WTC11 (cell line): ENCODE results near the gene PASD1. TPM values are rescaled to one million over a fixed set of nuclear protein-coding genes. Genes with fewer than 3 reads are reported as not detected.

Source experiments
- ATAC-seq: fragments of 200-7000 bp; cut with Tn5 transposase; 2 replicates; pipeline ENCODE4 v1.10.0; 2021; ENCODE audit warnings: mild to moderate bottlenecking, moderate library complexity
- CTCF ChIA-PET: fragments of 300-600 bp; sonication (Branson Sonifier 250); formaldehyde crosslinking; loops from one replicate; lab custom pipeline; 2021; ENCODE audit warnings: antibody characterized with exemption; lab: Charles Lee
- POLR2A ChIA-PET: fragments of 350-600 bp; sonication (Branson Sonifier 250); formaldehyde crosslinking; loops from one replicate; lab custom pipeline; 2021; ENCODE audit warnings: antibody characterized with exemption; lab: Charles Lee
- DNase-seq: peaks from one replicate; pipeline ENCODE4 v3.0.0; 2021; ENCODE audit warnings: low spot score
- H3K27ac Mint-ChIP-seq: 2 replicates; pipeline ENCODE4 v1.8.0; 2021; ENCODE audit warnings: mixed read lengths
- H3K27me3 Mint-ChIP-seq: 2 replicates; pipeline ENCODE4 v1.8.0; 2021; ENCODE audit warnings: low read depth, mild to moderate bottlenecking, moderate library complexity, mixed read lengths
- H3K36me3 Mint-ChIP-seq: 2 replicates; pipeline ENCODE4 v1.8.0; 2021; ENCODE audit warnings: mixed read lengths
- H3K4me1 Mint-ChIP-seq: 2 replicates; pipeline ENCODE4 v1.8.0; 2022; ENCODE audit warnings: mixed read lengths
- H3K4me3 Mint-ChIP-seq: 2 replicates; pipeline ENCODE4 v1.8.0; 2021; ENCODE audit warnings: mild to moderate bottlenecking, moderate library complexity, mixed read lengths
- H3K9me3 Mint-ChIP-seq: 2 replicates; pipeline ENCODE4 v1.8.0; 2021; ENCODE audit warnings: mixed read lengths
- AFF4 ChIP-seq: sonication (generic); formaldehyde crosslinking; IDR thresholded peaks from 2 replicates; pipeline ENCODE4 v1.8.1; 2023; ENCODE audit warnings: mild to moderate bottlenecking, missing genetic modification reagents, borderline replicate concordance
- ATF1 ChIP-seq: sonication (generic); formaldehyde crosslinking; IDR thresholded peaks from 2 replicates; pipeline ENCODE4 v1.8.1; 2023; ENCODE audit warnings: mild to moderate bottlenecking, moderate library complexity, missing genetic modification reagents
- CBFB ChIP-seq: sonication (generic); formaldehyde crosslinking; IDR thresholded peaks from 2 replicates; pipeline ENCODE4 v1.8.1; 2022; ENCODE audit warnings: mild to moderate bottlenecking, low read depth, missing genetic modification reagents
- ERG ChIP-seq: fragments of 250-450 bp; sonication (Bioruptor Pico); IDR thresholded peaks from 2 replicates; pipeline ENCODE4 v1.8.0; 2021; ENCODE audit warnings: mild to moderate bottlenecking
- FOXP1 ChIP-seq: sonication (generic); formaldehyde crosslinking; IDR thresholded peaks from 2 replicates; pipeline ENCODE4 v1.8.0; 2022; ENCODE audit warnings: missing genetic modification reagents, mild to moderate bottlenecking, moderate library complexity, borderline replicate concordance
- GABPB1 ChIP-seq: sonication (generic); formaldehyde crosslinking; IDR thresholded peaks from 2 replicates; pipeline ENCODE4 v1.8.1; 2023; ENCODE audit warnings: mild to moderate bottlenecking, missing genetic modification reagents
- GRHL2 ChIP-seq: fragments of 250-450 bp; sonication (Bioruptor Pico); IDR thresholded peaks from 2 replicates; pipeline ENCODE4 v1.8.0; 2022; ENCODE audit warnings: mild to moderate bottlenecking, moderate library complexity; ENCODE audit not compliant: insufficient replicate concordance, severe bottlenecking
- KAT7 ChIP-seq: sonication (generic); formaldehyde crosslinking; IDR thresholded peaks from 2 replicates; pipeline ENCODE4 v1.8.1; 2023; ENCODE audit warnings: missing genetic modification reagents, mild to moderate bottlenecking, borderline replicate concordance
- MYBL2 ChIP-seq: sonication (generic); formaldehyde crosslinking; IDR thresholded peaks from 2 replicates; pipeline ENCODE4 v1.8.1; 2023; ENCODE audit warnings: mild to moderate bottlenecking, moderate library complexity, missing genetic modification reagents
- NR3C1 ChIP-seq: sonication (generic); formaldehyde crosslinking; conservative IDR thresholded peaks from 2 replicates; pipeline ENCODE4 v1.8.1; 2023; ENCODE audit warnings: low read depth, mild to moderate bottlenecking, missing genetic modification reagents
- PRRX2 ChIP-seq: fragments of 250-450 bp; sonication (Bioruptor Pico); IDR thresholded peaks from 2 replicates; pipeline ENCODE4 v1.8.0; 2021; ENCODE audit warnings: mild to moderate bottlenecking
- RELA ChIP-seq: sonication (generic); formaldehyde crosslinking; IDR thresholded peaks from 2 replicates; pipeline ENCODE4 v1.8.1; 2022; ENCODE audit warnings: missing genetic modification reagents, mild to moderate bottlenecking, borderline replicate concordance
- SOX15 ChIP-seq: fragments of 250-450 bp; sonication (Bioruptor Pico); IDR thresholded peaks from 2 replicates; pipeline ENCODE4 v1.9.0; 2021; ENCODE audit warnings: mild to moderate bottlenecking
- SP1 ChIP-seq: sonication (generic); formaldehyde crosslinking; conservative IDR thresholded peaks from 2 replicates; pipeline ENCODE4 v1.8.1; 2022; ENCODE audit warnings: missing genetic modification reagents
- TEAD1 ChIP-seq: sonication (generic); formaldehyde crosslinking; IDR thresholded peaks from 2 replicates; pipeline ENCODE4 v1.8.0; 2022; ENCODE audit warnings: mild to moderate bottlenecking, missing genetic modification reagents
- TEAD4 ChIP-seq: sonication (generic); formaldehyde crosslinking; IDR thresholded peaks from 2 replicates; pipeline ENCODE4 v1.8.0; 2022; ENCODE audit warnings: mild to moderate bottlenecking, missing genetic modification reagents
- ZNF121 ChIP-seq: sonication (generic); formaldehyde crosslinking; IDR thresholded peaks from 2 replicates; pipeline ENCODE4 v1.8.0; 2023; ENCODE audit warnings: missing genetic modification reagents
- ZNF219 ChIP-seq: sonication (generic); formaldehyde crosslinking; IDR thresholded peaks from 2 replicates; pipeline ENCODE4 v1.8.0; 2023; ENCODE audit warnings: missing genetic modification reagents, mild to moderate bottlenecking, borderline replicate concordance
- ZNF232 ChIP-seq: sonication (generic); formaldehyde crosslinking; IDR thresholded peaks from 2 replicates; pipeline ENCODE4 v1.8.0; 2022; ENCODE audit warnings: mild to moderate bottlenecking, missing genetic modification reagents
- ZNF281 ChIP-seq: sonication (generic); formaldehyde crosslinking; IDR thresholded peaks from 2 replicates; pipeline ENCODE4 v1.8.0; 2023; ENCODE audit warnings: mild to moderate bottlenecking, missing genetic modification reagents
- total RNA-seq: library from RNA; stranded (reverse); gene quantifications from 3 replicates; pipeline ENCODE4 v1.2.3, GENCODE V29; 2021
- TF ChIP-seq, protein P1 (sequence below): sonication (generic); formaldehyde crosslinking; IDR thresholded peaks from 2 replicates; pipeline ENCODE4 v1.8.1; 2023; ENCODE audit warnings: mild to moderate bottlenecking, missing genetic modification reagents, moderate library complexity
- TF ChIP-seq, protein P2 (sequence below): sonication (generic); formaldehyde crosslinking; IDR thresholded peaks from 2 replicates; pipeline ENCODE4 v1.8.0; 2023; ENCODE audit warnings: missing genetic modification reagents
- TF ChIP-seq, protein P3 (sequence below): sonication (generic); formaldehyde crosslinking; IDR thresholded peaks from 2 replicates; pipeline ENCODE4 v1.8.1; 2022; ENCODE audit warnings: low read depth, mild to moderate bottlenecking, moderate library complexity, missing genetic modification reagents, borderline replicate concordance
- TF ChIP-seq, protein P4 (sequence below): fragments of 250-450 bp; sonication (Bioruptor Pico); IDR thresholded peaks from 2 replicates; pipeline ENCODE4 v1.9.0; 2021; ENCODE audit warnings: mild to moderate bottlenecking

PASD1 gene
- total RNA-seq, 1 experiment from 2014 or later = not detected

DNA sequence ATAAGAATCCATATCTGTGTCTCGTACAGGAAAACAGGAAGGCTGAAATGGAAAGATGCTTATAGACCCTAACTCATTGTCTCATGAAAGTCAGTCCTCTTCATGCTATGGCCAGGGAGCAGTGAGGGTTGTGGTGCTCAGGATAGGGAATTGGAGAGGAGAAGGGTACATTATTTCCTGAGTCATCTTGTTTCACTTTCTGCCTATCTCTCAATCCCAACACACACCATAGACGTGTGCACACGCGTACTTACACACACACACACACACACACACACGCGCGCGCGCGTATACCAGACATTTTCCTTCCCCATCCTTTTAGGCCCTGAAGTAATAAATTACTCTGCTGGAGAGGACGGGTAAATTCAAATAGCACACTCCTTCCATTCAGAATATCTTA, 78.1 kb downstream of the PASD1 start:
- TF ChIP-seq GABPB1 (CRISPR knock-in tag) (no peak), ERG (CRISPR knock-in tag) (no peak), MYBL2 (CRISPR knock-in tag) (no peak), NR3C1 (CRISPR knock-in tag) (no peak), CBFB (CRISPR knock-in tag) (no peak), ZNF232 (CRISPR knock-in tag) (no peak), ZNF281 (CRISPR knock-in tag) (no peak), PRRX2 (CRISPR knock-in tag) (no peak), TEAD4 (CRISPR knock-in tag) (no peak)
- TF ChIP-seq, protein P1, sequence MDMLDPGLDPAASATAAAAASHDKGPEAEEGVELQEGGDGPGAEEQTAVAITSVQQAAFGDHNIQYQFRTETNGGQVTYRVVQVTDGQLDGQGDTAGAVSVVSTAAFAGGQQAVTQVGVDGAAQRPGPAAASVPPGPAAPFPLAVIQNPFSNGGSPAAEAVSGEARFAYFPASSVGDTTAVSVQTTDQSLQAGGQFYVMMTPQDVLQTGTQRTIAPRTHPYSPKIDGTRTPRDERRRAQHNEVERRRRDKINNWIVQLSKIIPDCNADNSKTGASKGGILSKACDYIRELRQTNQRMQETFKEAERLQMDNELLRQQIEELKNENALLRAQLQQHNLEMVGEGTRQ = no peak
- H3K27ac Mint-ChIP-seq = no peak overlapping the region
- no peak overlapping the region for H3K4me3 Mint-ChIP-seq
- CTCF ChIA-PET = no interaction called here
- H3K9me3 Mint-ChIP-seq = no peaks in the 10 kb centered on the region
- H3K36me3 Mint-ChIP-seq = no peaks in the 10 kb centered on the region
- POLR2A ChIA-PET = no interaction called here
- no peak for DNase-seq
- H3K27me3 Mint-ChIP-seq = no peaks in the 10 kb centered on the region
- H3K4me1 Mint-ChIP-seq = peaks cover 6% of the 10 kb centered on the region
- ATAC-seq = no peak

- ATAC-seq (peak; percentile 58), DNase-seq (peak; percentile 10)
- H3K36me3 Mint-ChIP-seq = no peaks in the 10 kb centered on the region
- peaks cover 4% of the 10 kb centered on the region; the same call in 1 of the 2 replicates for H3K4me1 Mint-ChIP-seq
- H3K4me3 Mint-ChIP-seq = no peak overlapping the region
- no peak overlapping the region for H3K27ac Mint-ChIP-seq
- peaks cover 4% of the 10 kb centered on the region; the same call in 1 of the 2 replicates for H3K27me3 Mint-ChIP-seq
- POLR2A ChIA-PET = interaction anchor here (0.6 kb wide), 1 partner anchor 559 kb away, joined by 4 read pairs; no protein-coding TSS in a partner anchor
- CTCF ChIA-PET = interaction anchor here (1.2 kb wide), 1 partner anchor 524 kb away, joined by 4 read pairs; no protein-coding TSS in a partner anchor
- H3K9me3 Mint-ChIP-seq = no peaks in the 10 kb centered on the region
- TF ChIP-seq SP1 (CRISPR knock-in tag) (no peak), TEAD1 (no peak), AFF4 (no peak), ATF1 (CRISPR knock-in tag) (no peak), SOX15 (no peak), KAT7 (no peak), GRHL2 (CRISPR knock-in tag) (no peak), FOXP1 (CRISPR knock-in tag) (no peak), ZNF121 (no peak), ZNF219 (no peak), RELA (CRISPR knock-in tag) (no peak)
- TF ChIP-seq, protein P2, sequence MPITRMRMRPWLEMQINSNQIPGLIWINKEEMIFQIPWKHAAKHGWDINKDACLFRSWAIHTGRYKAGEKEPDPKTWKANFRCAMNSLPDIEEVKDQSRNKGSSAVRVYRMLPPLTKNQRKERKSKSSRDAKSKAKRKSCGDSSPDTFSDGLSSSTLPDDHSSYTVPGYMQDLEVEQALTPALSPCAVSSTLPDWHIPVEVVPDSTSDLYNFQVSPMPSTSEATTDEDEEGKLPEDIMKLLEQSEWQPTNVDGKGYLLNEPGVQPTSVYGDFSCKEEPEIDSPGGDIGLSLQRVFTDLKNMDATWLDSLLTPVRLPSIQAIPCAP = no peak
- TF ChIP-seq, protein P3, sequence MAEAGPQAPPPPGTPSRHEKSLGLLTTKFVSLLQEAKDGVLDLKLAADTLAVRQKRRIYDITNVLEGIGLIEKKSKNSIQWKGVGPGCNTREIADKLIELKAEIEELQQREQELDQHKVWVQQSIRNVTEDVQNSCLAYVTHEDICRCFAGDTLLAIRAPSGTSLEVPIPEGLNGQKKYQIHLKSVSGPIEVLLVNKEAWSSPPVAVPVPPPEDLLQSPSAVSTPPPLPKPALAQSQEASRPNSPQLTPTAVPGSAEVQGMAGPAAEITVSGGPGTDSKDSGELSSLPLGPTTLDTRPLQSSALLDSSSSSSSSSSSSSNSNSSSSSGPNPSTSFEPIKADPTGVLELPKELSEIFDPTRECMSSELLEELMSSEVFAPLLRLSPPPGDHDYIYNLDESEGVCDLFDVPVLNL (CRISPR knock-in tag) = no peak
- TF ChIP-seq, protein P4, sequence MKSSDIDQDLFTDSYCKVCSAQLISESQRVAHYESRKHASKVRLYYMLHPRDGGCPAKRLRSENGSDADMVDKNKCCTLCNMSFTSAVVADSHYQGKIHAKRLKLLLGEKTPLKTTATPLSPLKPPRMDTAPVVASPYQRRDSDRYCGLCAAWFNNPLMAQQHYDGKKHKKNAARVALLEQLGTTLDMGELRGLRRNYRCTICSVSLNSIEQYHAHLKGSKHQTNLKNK (CRISPR knock-in tag) = no peak
Measured at GRCh38 chrX:151675121-151675746, 111.8 kb downstream of the PASD1 start.
